Peyer's patch (tissue), 4 donors: ENCODE data around the gene BEGAIN.

Experiments
- CTCF ChIP-seq, 6 experiments: fragments of 450-650 bp in 4 of 6; fragments of 200-600 bp in 2 of 6; sonication (generic) in 1 of 6; IDR thresholded peaks; one replicate each; pipeline ENCODE4 v1.5.1; 2017 to 2019; ENCODE audit warnings: antibody characterized with exemption in 6 of 6, mild to moderate bottlenecking in 3 of 6, moderate library complexity in 1 of 6
- POLR2A ChIP-seq, 2 donors: fragments of 450-650 bp; IDR thresholded peaks; one replicate each; pipeline ENCODE4 v1.5.1; 2017; ENCODE audit warnings: antibody characterized with exemption in 2 of 2, mild to moderate bottlenecking in 2 of 2, moderate library complexity in 2 of 2

DNA sequence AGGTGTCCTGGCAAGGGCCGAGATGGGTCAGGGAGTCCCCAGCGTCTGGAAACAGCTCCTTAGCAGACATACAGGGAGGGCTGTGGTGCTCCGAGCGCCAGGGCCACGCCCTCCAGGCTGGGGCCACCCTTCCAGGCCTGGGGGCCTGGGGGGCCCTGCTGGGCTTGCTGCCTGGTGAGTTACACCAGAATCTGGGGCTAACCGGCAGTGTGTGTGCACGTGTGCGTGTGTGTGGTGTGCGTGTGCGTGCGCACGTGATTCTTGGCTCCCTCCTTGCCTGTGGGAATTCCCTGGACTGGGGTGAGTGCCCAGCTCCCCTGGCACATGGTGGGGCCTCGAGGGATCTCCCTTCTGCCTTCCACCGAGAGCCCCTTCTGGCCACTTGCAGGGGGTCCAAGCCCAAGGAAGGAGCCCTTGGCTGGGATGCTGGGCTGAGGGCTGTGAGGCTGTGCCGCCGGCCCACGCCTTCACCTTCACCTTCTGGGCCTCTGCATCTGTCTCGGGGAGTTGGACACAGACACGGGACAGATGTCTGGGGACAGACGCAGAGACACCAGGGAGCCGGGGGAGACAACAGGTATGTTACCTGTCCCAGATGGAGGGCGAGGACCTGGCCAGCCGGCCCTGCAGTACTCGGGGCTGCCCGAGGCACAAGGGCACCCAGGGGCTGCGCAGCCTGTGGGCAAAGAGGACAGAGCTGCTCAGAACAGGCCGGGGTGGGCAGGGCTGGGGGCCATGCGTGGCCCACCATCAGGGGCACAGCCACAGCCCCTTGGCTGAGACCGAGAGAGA, 37.2 kb downstream of the BEGAIN start:
- TF ChIP-seq CTCF (IDR thresholded peaks at IDR 0.05) (no peak), POLR2A (IDR thresholded peaks at IDR 0.05) (no peak)
